ENCODE data around the gene CDC26. TPM values are rescaled to one million over a fixed set of nuclear protein-coding genes. Genes with fewer than 3 reads are reported as not detected.
A peak's percentile ranks its signal among the peaks of the same experiment; 100 is the strongest.

CDC26 gene
- total RNA-seq, 4 donors from 2014 or later, result 20.5 to 42.4 (median 26.5) TPM

GRCh38 chr9:113221800-113222481 is 53.4 kb downstream of the CDC26 start:
- intact Hi-C loops (cut with DNase I), result no loop called here
- peak overlapping the region; percentile 86 to 93 (median 92) for H3K27ac ChIP-seq
- H3K4me3 ChIP-seq, result peak overlapping the region; percentile 65 to 92 (median 85)
- H3K4me1 ChIP-seq, result peaks cover 19 to 59% (median 22%) of the 10 kb centered on the region in 3 donors
- peaks cover 0 to 3% (median 0%) of the 10 kb centered on the region in 3 donors for H3K36me3 ChIP-seq
- WGBS, 2 donors, result 12 to 15% methylated on average over 17 to 19 of the region's 20 CpGs
- no peaks in the 10 kb centered on the region for H3K27me3 ChIP-seq
- DNase-seq, result no peak
- H3K9me3 ChIP-seq, result no peaks in the 10 kb centered on the region
- TF ChIP-seq POLR2A (IDR thresholded peaks at IDR 0.05) (no peak), CTCF (IDR thresholded peaks at IDR 0.05) (no peak)

- TF ChIP-seq CTCF (IDR thresholded peaks at IDR 0.05) (peak in 1 of 6 experiments; percentile 23), POLR2A (IDR thresholded peaks at IDR 0.05) (peak in 3 of 4 donors; percentile 45 to 84 (median 47))
- DNase-seq, result peak; percentile 78
- H3K4me1 ChIP-seq, result peaks cover 19 to 63% (median 22%) of the 10 kb centered on the region in 3 donors
- H3K36me3 ChIP-seq, result peaks cover 0 to 3% (median 0%) of the 10 kb centered on the region in 3 donors
- no peaks in the 10 kb centered on the region for H3K27me3 ChIP-seq
- peak within 1 kb of the TSS; percentile 86 to 93 (median 92) for H3K27ac ChIP-seq
- no peaks in the 10 kb centered on the region for H3K9me3 ChIP-seq
- WGBS, 2 donors, result 0% methylated on average over 20 to 24 of the region's 65 CpGs
- H3K4me3 ChIP-seq, result peak within 1 kb of the TSS; percentile 65 to 92 (median 85)
- intact Hi-C loops (cut with DNase I), result no loop called here
These were observed 54.2 kb downstream of the CDC26 start, which contains the start of the genes FKBP15 and SLC31A1 for GRCh38 chr9:113221003-113221799. FKBP15 (minus strand) TSS chr9:113221277; CDS start chr9:113221243, 34 bp downstream. SLC31A1 (plus strand) TSS chr9:113221544; CDS start chr9:113256149, 34,605 bp downstream.

- WGBS, 2 donors, result 4 to 6% methylated on average over 11 of the region's 11 CpGs
- TF ChIP-seq CTCF (IDR thresholded peaks at IDR 0.05), result no peak
- TF ChIP-seq POLR2A (IDR thresholded peaks at IDR 0.05), result no peak
- DNase-seq, result no peak
These were observed 54.8 kb downstream of the CDC26 start for GRCh38 chr9:113220467-113221002.

GRCh38 chr9:113219969-113220368 is 55.4 kb downstream of the CDC26 start:
- no peak for TF ChIP-seq POLR2A (IDR thresholded peaks at IDR 0.05)
- no peak for TF ChIP-seq CTCF (IDR thresholded peaks at IDR 0.05)
- no peaks in the 10 kb centered on the region for H3K9me3 ChIP-seq
- H3K36me3 ChIP-seq, result peaks cover 0 to 3% (median 0%) of the 10 kb centered on the region in 3 donors
- intact Hi-C loops (cut with DNase I), result no loop called here
- H3K27me3 ChIP-seq, result no peaks in the 10 kb centered on the region
- DNase-seq, result no peak
- peaks cover 19 to 76% (median 22%) of the 10 kb centered on the region in 3 donors for H3K4me1 ChIP-seq
- H3K27ac ChIP-seq, result peak overlapping the region; percentile 86 to 93 (median 92)
- peak overlapping the region; percentile 65 to 92 (median 85) for H3K4me3 ChIP-seq
- 20 to 31% methylated on average over 1 of the region's 1 CpG for WGBS, 2 donors

More at GRCh38 chr9:113220467-113221002, 54.8 kb downstream of the CDC26 start:
- Histone ChIP-seq H3K27ac (peak overlapping the region; percentile 86 to 93 (median 92)), H3K4me3 (peak overlapping the region; percentile 65 to 92 (median 85)), H3K27me3 (no peaks in the 10 kb centered on the region), H3K4me1 (peaks cover 19 to 70% (median 22%) of the 10 kb centered on the region in 3 donors), H3K9me3 (no peaks in the 10 kb centered on the region), H3K36me3 (peaks cover 0 to 3% (median 0%) of the 10 kb centered on the region in 3 donors)
- intact Hi-C loops (cut with DNase I), result no loop called here

Measured in esophagus squamous epithelium (tissue), 5 donors.